GM21723 (cell line): ENCODE data around the gene CTU2.

ENCODE experiments used
- ATAC-seq: cut with Tn5 transposase; IDR thresholded peaks from one replicate; pipeline ENCODE4 v1.9.1; 2021; ENCODE audit warnings: mild to moderate bottlenecking, moderate library complexity; ENCODE audit not compliant: unreplicated experiment

Gene CTU2

GRCh38 chr16:88713568-88714419, 7.5 kb downstream of the CTU2 start:
- no peak for ATAC-seq

- ATAC-seq = no peak
These were observed 8.4 kb downstream of the CTU2 start for GRCh38 chr16:88714420-88715302.

GRCh38 chr16:88715312-88716190, 9.2 kb downstream of the CTU2 start:
- no peak for ATAC-seq

- no peak for ATAC-seq
These were observed 9.9 kb downstream of the CTU2 start for GRCh38 chr16:88716201-88716600.

- ATAC-seq = no peak
These were observed 10.3 kb downstream of the CTU2 start for GRCh38 chr16:88716601-88717001.

GRCh38 chr16:88718178-88718577, 11.9 kb downstream of the CTU2 start:
- no peak for ATAC-seq

GRCh38 chr16:88719267-88719932, 13.1 kb downstream of the CTU2 start:
- no peak for ATAC-seq

- ATAC-seq = no peak
These were observed 13.6 kb downstream of the CTU2 start for GRCh38 chr16:88719933-88720296.

- ATAC-seq = no peak
These were observed 14.2 kb downstream of the CTU2 start for GRCh38 chr16:88720396-88720970.

- ATAC-seq = no peak
These were observed 14.9 kb downstream of the CTU2 start for GRCh38 chr16:88721236-88721635.

- no peak for ATAC-seq
These were observed 15.8 kb downstream of the CTU2 start for GRCh38 chr16:88721815-88722755.

GRCh38 chr16:88722784-88723506, 16.6 kb downstream of the CTU2 start:
- no peak for ATAC-seq

- no peak for ATAC-seq
These were observed 17.2 kb downstream of the CTU2 start for GRCh38 chr16:88723507-88723887.

GRCh38 chr16:88723911-88724310, 17.6 kb downstream of the CTU2 start:
- ATAC-seq = no peak

- ATAC-seq = no peak
These were observed 18.7 kb downstream of the CTU2 start for GRCh38 chr16:88724855-88725555.

- no peak for ATAC-seq
These were observed 19.5 kb downstream of the CTU2 start for GRCh38 chr16:88725609-88726407.

GRCh38 chr16:88726408-88726749, 20.1 kb downstream of the CTU2 start:
- no peak for ATAC-seq
